SK-N-SH treated with all-trans-retinoic acid at 6 μM for 48 hours (cell line): ENCODE data around the gene CD8B2.

ENCODE experiments used
- ATAC-seq: fragments of 200-7000 bp; cut with Tn5 transposase; 3 replicates; pipeline ENCODE4 v1.9.1; 2020; ENCODE audit warnings: mild to moderate bottlenecking, moderate library complexity
- ARNTL ChIP-seq: fragments of 450-650 bp; formaldehyde crosslinking; IDR thresholded peaks from 2 replicates; pipeline ENCODE4 v1.5.0; 2020; ENCODE audit warnings: low read depth, mild to moderate bottlenecking, moderate library complexity, borderline replicate concordance
- BACH2 ChIP-seq: fragments of 250-450 bp; sonication (Bioruptor Pico); IDR thresholded peaks from 2 replicates; pipeline ENCODE4 v1.9.0; 2021; ENCODE audit warnings: mild to moderate bottlenecking, borderline replicate concordance
- CREB5 ChIP-seq: fragments of 250-450 bp; sonication (Bioruptor Pico); IDR thresholded peaks from 2 replicates; pipeline ENCODE4 v1.5.1; 2020; ENCODE audit warnings: low read depth, mild to moderate bottlenecking, moderate library complexity
- CSDC2 ChIP-seq: fragments of 250-450 bp; sonication (Bioruptor Pico); IDR thresholded peaks from 2 replicates; pipeline ENCODE4 v1.5.0; 2020; ENCODE audit warnings: mild to moderate bottlenecking, moderate library complexity
- CSRNP3 ChIP-seq: fragments of 250-450 bp; sonication (Bioruptor Pico); IDR thresholded peaks from 2 replicates; pipeline ENCODE4 v1.5.1; 2021; ENCODE audit warnings: mild to moderate bottlenecking, moderate library complexity
- ESRRG ChIP-seq: fragments of 250-450 bp; sonication (Bioruptor Pico); IDR thresholded peaks from 2 replicates; pipeline ENCODE4 v1.6.1; 2021; ENCODE audit warnings: mild to moderate bottlenecking
- ISL1 ChIP-seq: fragments of 250-450 bp; sonication (Bioruptor Pico); IDR thresholded peaks from 2 replicates; pipeline ENCODE4 v2.1.2; 2022; ENCODE audit warnings: mild to moderate bottlenecking, moderate library complexity
- OSR1 ChIP-seq: fragments of 250-450 bp; sonication (Bioruptor Pico); IDR thresholded peaks from 2 replicates; pipeline ENCODE4 v1.8.0; 2022; ENCODE audit warnings: moderate library complexity, mild to moderate bottlenecking, inconsistent platforms
- POU6F1 ChIP-seq: fragments of 250-450 bp; sonication (Bioruptor Pico); IDR thresholded peaks from 2 replicates; pipeline ENCODE4 v1.8.0; 2021; ENCODE audit warnings: low read depth, mild to moderate bottlenecking, moderate library complexity, borderline replicate concordance
- PPARA ChIP-seq: fragments of 250-450 bp; sonication (Bioruptor Pico); IDR thresholded peaks from 2 replicates; pipeline ENCODE4 v1.5.0; 2020; ENCODE audit warnings: mild to moderate bottlenecking, borderline replicate concordance
- RARB ChIP-seq: fragments of 250-450 bp; sonication (Bioruptor Pico); IDR thresholded peaks from 2 replicates; pipeline ENCODE4 v1.8.0; 2021; ENCODE audit warnings: mild to moderate bottlenecking, moderate library complexity
- TCF4 ChIP-seq: fragments of 250-450 bp; sonication (Bioruptor Pico); IDR thresholded peaks from 2 replicates; pipeline ENCODE4 v1.8.0; 2021; ENCODE audit warnings: mild to moderate bottlenecking, moderate library complexity, borderline replicate concordance
- TOX ChIP-seq: fragments of 250-450 bp; sonication (Bioruptor Pico); IDR thresholded peaks from 2 replicates; pipeline ENCODE4 v1.8.0; 2021; ENCODE audit warnings: mild to moderate bottlenecking, moderate library complexity, borderline replicate concordance
- TSHZ2 ChIP-seq: fragments of 250-450 bp; sonication (Bioruptor Pico); IDR thresholded peaks from 2 replicates; pipeline ENCODE4 v1.5.0; 2020; ENCODE audit warnings: mild to moderate bottlenecking, moderate library complexity
- ZC3H10 ChIP-seq: fragments of 250-450 bp; sonication (Bioruptor Pico); IDR thresholded peaks from 2 replicates; pipeline ENCODE4 v1.5.1; 2021; ENCODE audit warnings: mild to moderate bottlenecking, moderate library complexity
- ZFP3 ChIP-seq: fragments of 250-450 bp; sonication (Bioruptor Pico); IDR thresholded peaks from 2 replicates; pipeline ENCODE4 v1.5.0; 2020; ENCODE audit warnings: mild to moderate bottlenecking, moderate library complexity
- ZFP30 ChIP-seq: fragments of 450-650 bp; formaldehyde crosslinking; IDR thresholded peaks from 2 replicates; pipeline ENCODE4 v1.5.0; 2022; ENCODE audit warnings: mild to moderate bottlenecking, moderate library complexity
- ZNF565 ChIP-seq: fragments of 450-650 bp; formaldehyde crosslinking; conservative IDR thresholded peaks from 2 replicates; pipeline ENCODE4 v1.5.0; 2020; ENCODE audit warnings: low read depth, mild to moderate bottlenecking, moderate library complexity
- ZNF70 ChIP-seq: fragments of 450-650 bp; formaldehyde crosslinking; IDR thresholded peaks from 2 replicates; pipeline ENCODE4 v1.5.0; 2020; ENCODE audit warnings: mild to moderate bottlenecking, moderate library complexity
- ZNF8 ChIP-seq: fragments of 450-650 bp; formaldehyde crosslinking; IDR thresholded peaks from 2 replicates; pipeline ENCODE4 v1.5.0; 2020; ENCODE audit warnings: mild to moderate bottlenecking, moderate library complexity

Gene CD8B2

GRCh38 chr2:106521016-106521415 is 33.9 kb downstream of the CD8B2 start:
- ATAC-seq = no peak
- no peak for TF ChIP-seq TOX (CRISPR knock-in tag)
- no peak for TF ChIP-seq PPARA (CRISPR knock-in tag)
- no peak for TF ChIP-seq ESRRG (CRISPR knock-in tag)
- TF ChIP-seq ARNTL (CRISPR knock-in tag) = no peak
- no peak for TF ChIP-seq CREB5 (CRISPR knock-in tag)
- TF ChIP-seq OSR1 (CRISPR knock-in tag) = no peak
- TF ChIP-seq ZFP30 (CRISPR knock-in tag) = no peak
- TF ChIP-seq ISL1 (CRISPR knock-in tag) = no peak
- no peak for TF ChIP-seq ZNF565 (CRISPR knock-in tag)
- no peak for TF ChIP-seq ZFP3 (CRISPR knock-in tag)
- TF ChIP-seq CSRNP3 = no peak
- no peak for TF ChIP-seq BACH2 (CRISPR knock-in tag)
- no peak for TF ChIP-seq RARB (CRISPR knock-in tag)
- no peak for TF ChIP-seq CSDC2 (CRISPR knock-in tag)
- no peak for TF ChIP-seq ZNF8 (CRISPR knock-in tag)
- TF ChIP-seq TCF4 = no peak
- no peak for TF ChIP-seq ZNF70 (CRISPR knock-in tag)
- no peak for TF ChIP-seq POU6F1 (CRISPR knock-in tag)
- TF ChIP-seq TSHZ2 (CRISPR knock-in tag) = no peak
- TF ChIP-seq ZC3H10 = no peak

GRCh38 chr2:106523976-106524665 is 37.0 kb downstream of the CD8B2 start:
- ATAC-seq = no peak
- TF ChIP-seq ZNF70 (CRISPR knock-in tag) (no peak), CREB5 (CRISPR knock-in tag) (no peak), ZFP30 (CRISPR knock-in tag) (no peak), ISL1 (CRISPR knock-in tag) (no peak), ZC3H10 (no peak)

- TF ChIP-seq CSRNP3 (no peak), ISL1 (CRISPR knock-in tag) (no peak), ZFP3 (CRISPR knock-in tag) (no peak), TCF4 (no peak), TOX (CRISPR knock-in tag) (no peak), CREB5 (CRISPR knock-in tag) (no peak), TSHZ2 (CRISPR knock-in tag) (no peak)
- no peak for ATAC-seq
These were observed 43.7 kb downstream of the CD8B2 start for GRCh38 chr2:106530866-106531265.
